Peyer's patch (tissue), 4 donors: ENCODE measurements around the gene GON4L.

Experiments
- CTCF ChIP-seq, 6 experiments: fragments of 450-650 bp in 4 of 6; fragments of 200-600 bp in 2 of 6; sonication (generic) in 1 of 6; IDR thresholded peaks; one replicate each; pipeline ENCODE4 v1.5.1; 2017 to 2019; ENCODE audit warnings: antibody characterized with exemption in 6 of 6, mild to moderate bottlenecking in 3 of 6, moderate library complexity in 1 of 6
- POLR2A ChIP-seq, 2 donors: fragments of 450-650 bp; IDR thresholded peaks; one replicate each; pipeline ENCODE4 v1.5.1; 2017; ENCODE audit warnings: antibody characterized with exemption in 2 of 2, mild to moderate bottlenecking in 2 of 2, moderate library complexity in 2 of 2

GRCh38 chr1:155880251-155880650 lies 23.2 kb upstream of the GON4L start:
- no peak for TF ChIP-seq CTCF (IDR thresholded peaks at IDR 0.05)
- TF ChIP-seq POLR2A (IDR thresholded peaks at IDR 0.05) = no peak
